C4-2B (cell line): ENCODE results near the gene GRIN3B.

ENCODE experiments used
- CTCF ChIP-seq: fragments of 450-650 bp; conservative IDR thresholded peaks from 2 replicates; pipeline ENCODE4 v1.5.1; 2017; ENCODE audit warnings: mild to moderate bottlenecking
- ZFX ChIP-seq: fragments of 450-650 bp; IDR thresholded peaks from 2 replicates; pipeline ENCODE4 v1.6.1; 2017

GRCh38 chr19:1011831-1012333, 11.7 kb downstream of the GRIN3B start:
- no peak for TF ChIP-seq CTCF
- no peak for TF ChIP-seq ZFX
